NB4 (cell line): ENCODE data around the gene SAMM50.

Experiments used
- POLR2A ChIP-seq: IDR thresholded peaks from 2 replicates; pipeline ENCODE4 v1.6.1; 2011; ENCODE audit warnings: mild to moderate bottlenecking; ENCODE audit not compliant: insufficient read length; ENCODE audit errors: extremely low read depth
- TF ChIP-seq, protein P1 (sequence below): IDR thresholded peaks from one replicate; pipeline ENCODE4 v1.5.1; 2012; ENCODE audit warnings: low read depth, low read length
- TF ChIP-seq, protein P2 (sequence below): IDR thresholded peaks from 2 replicates; pipeline ENCODE4 v1.6.1; 2011; ENCODE audit warnings: low read depth, low read length

DNA sequence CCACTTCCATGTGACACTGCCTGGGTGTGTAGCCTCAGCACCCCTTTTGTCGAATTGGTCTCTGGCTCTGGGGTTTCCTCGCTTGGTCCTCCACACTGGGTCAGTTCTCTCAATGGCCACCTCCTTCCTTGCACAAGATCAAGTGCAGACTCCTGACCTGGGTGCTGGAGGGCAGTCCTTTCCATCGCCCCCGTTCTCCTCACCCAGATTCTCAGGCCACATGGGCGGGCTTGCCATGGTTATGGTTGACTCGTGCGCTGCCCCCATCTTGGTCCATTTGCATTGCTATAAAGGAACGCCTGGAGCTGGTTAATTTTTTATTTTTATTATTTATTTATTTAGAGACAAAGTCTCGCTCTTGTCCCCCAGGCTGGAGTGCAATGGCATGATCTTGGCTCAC, 63.4 kb downstream of the SAMM50 start:
- TF ChIP-seq, protein P1, sequence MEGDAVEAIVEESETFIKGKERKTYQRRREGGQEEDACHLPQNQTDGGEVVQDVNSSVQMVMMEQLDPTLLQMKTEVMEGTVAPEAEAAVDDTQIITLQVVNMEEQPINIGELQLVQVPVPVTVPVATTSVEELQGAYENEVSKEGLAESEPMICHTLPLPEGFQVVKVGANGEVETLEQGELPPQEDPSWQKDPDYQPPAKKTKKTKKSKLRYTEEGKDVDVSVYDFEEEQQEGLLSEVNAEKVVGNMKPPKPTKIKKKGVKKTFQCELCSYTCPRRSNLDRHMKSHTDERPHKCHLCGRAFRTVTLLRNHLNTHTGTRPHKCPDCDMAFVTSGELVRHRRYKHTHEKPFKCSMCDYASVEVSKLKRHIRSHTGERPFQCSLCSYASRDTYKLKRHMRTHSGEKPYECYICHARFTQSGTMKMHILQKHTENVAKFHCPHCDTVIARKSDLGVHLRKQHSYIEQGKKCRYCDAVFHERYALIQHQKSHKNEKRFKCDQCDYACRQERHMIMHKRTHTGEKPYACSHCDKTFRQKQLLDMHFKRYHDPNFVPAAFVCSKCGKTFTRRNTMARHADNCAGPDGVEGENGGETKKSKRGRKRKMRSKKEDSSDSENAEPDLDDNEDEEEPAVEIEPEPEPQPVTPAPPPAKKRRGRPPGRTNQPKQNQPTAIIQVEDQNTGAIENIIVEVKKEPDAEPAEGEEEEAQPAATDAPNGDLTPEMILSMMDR: no peak
- no peak for TF ChIP-seq POLR2A
- TF ChIP-seq, protein P2, sequence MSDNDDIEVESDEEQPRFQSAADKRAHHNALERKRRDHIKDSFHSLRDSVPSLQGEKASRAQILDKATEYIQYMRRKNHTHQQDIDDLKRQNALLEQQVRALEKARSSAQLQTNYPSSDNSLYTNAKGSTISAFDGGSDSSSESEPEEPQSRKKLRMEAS: no peak
